Heart left ventricle (tissue), 16 donors: ENCODE results near the gene DYNC1H1. TPM values are rescaled to one million over a fixed set of nuclear protein-coding genes. Genes with fewer than 3 reads are reported as not detected.
A peak's percentile ranks its signal among the peaks of the same experiment; 100 is the strongest.

Source experiments
- ATAC-seq, 4 donors: fragments of 200-7000 bp; cut with Tn5 transposase; one replicate each; pipeline ENCODE4 v1.9.1; 2020 to 2022; ENCODE audit warnings: moderate library complexity in 4 of 4, mild to moderate bottlenecking in 3 of 4, moderate number of reproducible peaks in 1 of 4
- DNase-seq, 5 donors: peaks; one replicate each; pipeline ENCODE4 v3.0.0-alpha.2; 2020
- H3K27ac ChIP-seq, 12 donors: fragments of 200-600 bp; sonication (generic) in 4 of 12; one replicate each; pipeline versions ENCODE4 v1.5.0 to v1.8.0; 2016 to 2022; ENCODE audit warnings: mild to moderate bottlenecking in 2 of 12
- H3K27me3 ChIP-seq, 9 donors: fragments of 200-600 bp; sonication (generic) in 2 of 9; one replicate each; pipeline versions ENCODE4 v1.5.1 to v1.8.0; 2016 to 2022; ENCODE audit warnings: mild to moderate bottlenecking in 3 of 9
- H3K36me3 ChIP-seq, 9 donors: fragments of 200-600 bp; sonication (generic) in 2 of 9; one replicate each; pipeline versions ENCODE4 v1.5.0 to v1.8.0; 2018 to 2022; ENCODE audit warnings: mild to moderate bottlenecking in 2 of 9
- H3K4me1 ChIP-seq, 12 donors: fragments of 200-600 bp; sonication (generic) in 4 of 12; one replicate each; pipeline versions ENCODE4 v1.5.0 to v1.8.0; 2016 to 2022; ENCODE audit warnings: mild to moderate bottlenecking in 3 of 12
- H3K4me3 ChIP-seq, 12 donors: fragments of 200-600 bp; sonication (generic) in 4 of 12; one replicate each; pipeline versions ENCODE4 v1.5.0 to v1.8.0; 2017 to 2022; ENCODE audit warnings: mild to moderate bottlenecking in 9 of 12, moderate library complexity in 4 of 12
- H3K9me3 ChIP-seq, 12 donors: fragments of 200-600 bp; sonication (generic) in 4 of 12; one replicate each; pipeline versions ENCODE4 v1.5.0 to v1.8.0; 2016 to 2022; ENCODE audit warnings: mild to moderate bottlenecking in 1 of 12
- POLR2A ChIP-seq, 2 donors: fragments of 450-650 bp; IDR thresholded peaks; one replicate each; pipeline ENCODE4 v1.6.1; 2017; ENCODE audit warnings: antibody characterized with exemption in 2 of 2, mild to moderate bottlenecking in 2 of 2, moderate library complexity in 2 of 2
- WGBS, 4 donors: extraction: QIAGEN DNeasy Blood & Tissue Kit in 2 of 4; methylation state at CpG; one replicate each; pipeline versions ENCODE4 v1.1.5 to v1.1.7; 2013 to 2018; 5-methylcytosine and 5-hydroxymethylcytosine counted together
- intact Hi-C, 10 donors: fragments of 100-400 bp; cut with DNase I; formaldehyde crosslinking; loops; one replicate each; pipeline versions ENCODE4 v1.11.1 to v1.14.2; 2022
- polyA plus RNA-seq, 2 donors: library from polyadenylated mRNA; stranded (reverse); fragments of 200-250 nt; gene quantifications; one replicate each; pipeline ENCODE4 v1.2.3, GENCODE V29; 2013
- total RNA-seq, 9 donors: library from RNA; depleted of rRNA in 2 of 9; stranded (reverse); fragments of >200 nt in 2 of 9; fragmentation: NEBNext Ultra II Directional in 3 of 9; extraction: Animal tissue kit (Norgen Biotek cat#: 25700) in 3 of 9; gene quantifications; one replicate each; pipeline versions ENCODE4 v1.1.0 to v1.2.4, GENCODE V29; 2016 to 2023
- TF ChIP-seq, protein P1 (sequence below), 12 donors: fragments of 200-600 bp; sonication (generic) in 4 of 12; IDR thresholded peaks; one replicate each; pipeline versions ENCODE4 v1.5.0 to v1.8.0; 2018 to 2022; ENCODE audit warnings: antibody characterized with exemption in 12 of 12, mild to moderate bottlenecking in 5 of 12
- donor health status: ischemic (EF 13 %, LVEDD 7.1; RV severe dilation, severe dysfunction).
- donor health status: healthy with polysubstance abuse.
- donor health status: DM: no; HTN: yes; CAD: no.
- donor health status: DM: no; HTN: no; CAD: no.
- donor health status: ischemic (EF 25% LVEDD 6.9; RV normal size, moderate dysfunction).
- donor health status: ischemic (EF 25% LVEDD 5.7; RV mildly dilated, moderate dysfunction).
- donor health status: healthy.
- donor health status: DM: yes; HTN: yes; CAD: no.
- donor health status: ischemic (EF 35%, LVEDD 5.7; RV mildly dilated, moderate dysfunction).
- donor health status: nonischemic (EF 11% LVEDD 7.7; RV severe dilation, severe dysfunction).
- donor health status: DM: yes; HTN: yes; CAD: no.
- donor health status: PGD.
- donor health status: ischemic (EF 29% LVEDD 5.4; RV normal size, mild dysfunction).
- donor health status: nonischemic (EF 23%, LVEDD 6.1; RV moderate dilation, normal function).

DYNC1H1 gene
- total and polyA plus RNA-seq, 11 donors = 164 to 942 (median 553) TPM

DNA sequence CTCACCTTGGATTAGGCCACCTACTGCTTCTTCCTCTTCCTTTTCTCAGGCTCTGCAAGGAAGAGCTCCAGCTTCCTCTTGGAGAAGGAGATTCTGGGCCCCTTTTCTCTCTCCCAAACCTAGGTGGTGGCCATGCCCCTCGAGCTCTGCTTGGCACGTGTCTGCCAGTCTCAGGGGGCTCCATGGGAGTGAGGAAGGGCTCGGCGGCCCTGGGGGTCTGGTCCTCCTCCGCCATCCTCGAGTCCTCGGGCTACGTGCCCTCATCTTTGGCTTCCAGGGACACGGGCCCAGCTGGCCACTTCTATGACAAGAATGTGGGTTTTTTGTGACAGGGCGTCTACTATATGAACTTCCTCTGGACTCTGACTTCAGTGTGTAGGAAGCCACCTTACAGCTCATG is 88.1 kb downstream of the DYNC1H1 start:
- WGBS, 4 donors = 88 to 92% (median 88%) methylated on average over 10 of the region's 10 CpGs
- Histone ChIP-seq H3K4me3 (no peak overlapping the region), H3K27me3 (no peaks in the 10 kb centered on the region), H3K4me1 (no peaks in the 10 kb centered on the region), H3K36me3 (peaks cover 3 to 65% (median 60%) of the 10 kb centered on the region in 9 donors), H3K27ac (no peak overlapping the region), H3K9me3 (no peaks in the 10 kb centered on the region)
- intact Hi-C loops = no loop called here
- no peak for TF ChIP-seq POLR2A (IDR thresholded peaks at IDR 0.05)
- TF ChIP-seq, protein P1, sequence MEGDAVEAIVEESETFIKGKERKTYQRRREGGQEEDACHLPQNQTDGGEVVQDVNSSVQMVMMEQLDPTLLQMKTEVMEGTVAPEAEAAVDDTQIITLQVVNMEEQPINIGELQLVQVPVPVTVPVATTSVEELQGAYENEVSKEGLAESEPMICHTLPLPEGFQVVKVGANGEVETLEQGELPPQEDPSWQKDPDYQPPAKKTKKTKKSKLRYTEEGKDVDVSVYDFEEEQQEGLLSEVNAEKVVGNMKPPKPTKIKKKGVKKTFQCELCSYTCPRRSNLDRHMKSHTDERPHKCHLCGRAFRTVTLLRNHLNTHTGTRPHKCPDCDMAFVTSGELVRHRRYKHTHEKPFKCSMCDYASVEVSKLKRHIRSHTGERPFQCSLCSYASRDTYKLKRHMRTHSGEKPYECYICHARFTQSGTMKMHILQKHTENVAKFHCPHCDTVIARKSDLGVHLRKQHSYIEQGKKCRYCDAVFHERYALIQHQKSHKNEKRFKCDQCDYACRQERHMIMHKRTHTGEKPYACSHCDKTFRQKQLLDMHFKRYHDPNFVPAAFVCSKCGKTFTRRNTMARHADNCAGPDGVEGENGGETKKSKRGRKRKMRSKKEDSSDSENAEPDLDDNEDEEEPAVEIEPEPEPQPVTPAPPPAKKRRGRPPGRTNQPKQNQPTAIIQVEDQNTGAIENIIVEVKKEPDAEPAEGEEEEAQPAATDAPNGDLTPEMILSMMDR (IDR thresholded peaks at IDR 0.05) = no peak
- no peak for DNase-seq
- no peak for ATAC-seq

DNA sequence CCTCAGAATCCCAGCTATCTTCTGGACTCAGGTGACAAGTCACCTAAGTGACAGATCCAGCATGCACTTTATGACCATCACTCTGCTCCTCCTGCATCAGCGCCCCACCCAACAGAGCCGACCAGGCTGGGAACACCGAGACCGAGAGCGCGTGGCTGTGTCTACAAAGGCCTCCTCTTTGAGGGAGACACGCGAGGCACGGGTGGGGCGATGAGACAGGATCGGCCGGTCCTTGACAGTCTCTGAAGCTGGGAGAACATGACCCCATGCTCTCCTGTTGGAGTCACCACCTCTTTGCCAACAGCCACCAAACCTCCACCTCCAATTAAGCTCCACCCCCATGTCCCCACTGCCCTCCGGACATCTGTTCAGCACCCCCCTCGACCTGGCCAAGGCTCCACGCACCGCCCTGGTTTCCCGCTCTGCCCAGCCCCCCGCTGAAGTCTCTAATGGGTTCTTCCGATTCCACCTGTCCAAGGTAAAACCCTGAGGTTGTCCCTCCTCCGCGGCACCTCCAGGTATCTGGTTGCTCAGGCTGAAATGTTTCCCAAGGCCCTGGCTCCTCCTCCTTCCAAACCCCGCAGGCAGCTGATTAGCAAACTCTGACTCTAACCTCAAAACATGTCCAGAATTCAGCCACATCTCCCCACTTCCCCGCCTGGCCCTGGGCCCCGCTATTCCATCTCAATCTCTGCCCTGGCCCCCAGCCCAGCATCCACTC is 91.0 kb downstream of the DYNC1H1 start:
- Histone ChIP-seq H3K4me3 (no peak overlapping the region), H3K4me1 (peaks cover 0 to 5% (median 0%) of the 10 kb centered on the region in 12 donors), H3K36me3 (peaks cover 0 to 37% (median 32%) of the 10 kb centered on the region in 9 donors), H3K9me3 (no peaks in the 10 kb centered on the region), H3K27ac (no peak overlapping the region), H3K27me3 (no peaks in the 10 kb centered on the region)
- no peak for TF ChIP-seq POLR2A (IDR thresholded peaks at IDR 0.05)
- TF ChIP-seq, protein P1 (IDR thresholded peaks at IDR 0.05) = no peak
- WGBS, 4 donors = 85 to 90% (median 87%) methylated on average over 24 of the region's 24 CpGs
- DNase-seq (peak in 1 of 5 donors; percentile 23), ATAC-seq (peak in 1 of 4 donors; percentile 4)
- intact Hi-C loops = no loop called here

- peak in 1 of 4 donors; percentile 18 for ATAC-seq
- intact Hi-C loops = no loop called here
- Histone ChIP-seq H3K36me3 (peaks cover 0 to 22% (median 16%) of the 10 kb centered on the region in 9 donors), H3K4me1 (peaks cover 0 to 8% (median 0%) of the 10 kb centered on the region in 12 donors), H3K9me3 (no peaks in the 10 kb centered on the region), H3K27me3 (no peaks in the 10 kb centered on the region), H3K27ac (no peak overlapping the region), H3K4me3 (no peak overlapping the region)
- no peak for DNase-seq
- TF ChIP-seq, protein P1 (IDR thresholded peaks at IDR 0.05) = no peak
- no peak for TF ChIP-seq POLR2A (IDR thresholded peaks at IDR 0.05)
- 81 to 91% (median 88%) methylated on average over 31 of the region's 31 CpGs for WGBS, 4 donors
Observed at GRCh38 chr14:102056694-102057442, 92.5 kb downstream of the DYNC1H1 start.

DNA sequence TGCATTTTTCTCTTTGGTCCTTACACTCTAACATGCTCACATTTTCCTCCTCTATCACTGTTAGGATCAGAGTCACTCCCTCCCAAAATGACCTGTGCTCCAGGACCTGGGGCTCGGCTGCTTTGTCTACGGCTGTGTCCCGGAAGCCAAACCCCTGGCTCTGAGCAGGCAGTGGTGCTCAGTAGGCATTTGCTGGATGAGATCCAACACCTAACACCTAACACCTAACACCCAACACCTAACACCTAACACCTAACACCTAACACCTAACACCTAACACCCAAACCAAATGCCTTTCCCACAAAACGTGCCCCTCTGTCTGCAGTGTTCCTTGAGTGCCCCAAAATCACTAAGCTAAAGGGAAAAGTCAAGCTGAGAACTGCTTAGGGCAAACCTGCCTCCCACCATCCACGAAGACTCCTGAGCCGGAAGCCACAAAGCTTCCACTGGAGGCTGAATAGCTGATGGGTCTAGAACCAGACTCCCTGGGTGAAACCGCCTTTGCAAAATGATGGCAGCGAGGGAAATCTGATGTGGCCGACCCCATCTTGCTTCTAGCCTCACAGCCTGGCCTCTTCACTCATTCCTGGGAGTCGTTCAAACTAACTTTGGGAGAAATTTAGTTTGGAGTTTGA is 93.2 kb downstream of the DYNC1H1 start:
- Histone ChIP-seq H3K27ac (no peak overlapping the region), H3K27me3 (no peaks in the 10 kb centered on the region), H3K4me3 (no peak overlapping the region), H3K4me1 (peaks cover 0 to 8% (median 0%) of the 10 kb centered on the region in 12 donors), H3K36me3 (peaks cover 0 to 14% (median 9%) of the 10 kb centered on the region in 9 donors), H3K9me3 (no peaks in the 10 kb centered on the region)
- DNase-seq = no peak
- intact Hi-C loops = no loop called here
- ATAC-seq = peak in 1 of 4 donors; percentile 19
- WGBS, 4 donors = 52 to 65% (median 57%) methylated on average over 10 of the region's 10 CpGs
- TF ChIP-seq, protein P1 (IDR thresholded peaks at IDR 0.05) = no peak
- TF ChIP-seq POLR2A (IDR thresholded peaks at IDR 0.05) = no peak
